Activated CD4-positive, alpha-beta T cell treated with anti-CD3 and anti-CD28 coated beads, Interleukin-10, Interleukin-2, amounts not matched to agents 100 ng/mL and 50 ng/mL, durations not matched to agents 16 hours and 8 hours (primary cell): ENCODE measurements around the gene FNDC3B.
"Not testable (repeated sequence)": the region's sequence is repeated elsewhere in the genome, so short reads cannot be mapped to it uniquely, and the experiment has no call there.

Experiments used
- DNase-seq: peaks from one replicate; pipeline ENCODE4 v3.0.0-alpha.2; 2020

The FNDC3B gene

GRCh38 chr3:172222478-172223071 lies 183.2 kb downstream of the FNDC3B start:
- no peak for DNase-seq

- no peak for DNase-seq
These were observed 184.5 kb downstream of the FNDC3B start for GRCh38 chr3:172223870-172224269.

- no peak for DNase-seq
These were observed 185.3 kb downstream of the FNDC3B start for GRCh38 chr3:172224560-172225214.

GRCh38 chr3:172225215-172225707 lies 185.9 kb downstream of the FNDC3B start:
- no peak for DNase-seq

GRCh38 chr3:172226831-172227230 lies 187.5 kb downstream of the FNDC3B start:
- no peak for DNase-seq

GRCh38 chr3:172227340-172228035 lies 188.1 kb downstream of the FNDC3B start:
- no peak for DNase-seq

GRCh38 chr3:172228036-172228415 lies 188.6 kb downstream of the FNDC3B start:
- no peak for DNase-seq

- DNase-seq, result no peak
These were observed 190.1 kb downstream of the FNDC3B start for GRCh38 chr3:172229462-172229861.

- no peak for DNase-seq
These were observed 192.0 kb downstream of the FNDC3B start for GRCh38 chr3:172231318-172231901.

- DNase-seq, result no peak
These were observed 193.3 kb downstream of the FNDC3B start for GRCh38 chr3:172232579-172233212.

GRCh38 chr3:172233474-172234277 lies 194.3 kb downstream of the FNDC3B start:
- no peak for DNase-seq

GRCh38 chr3:172235698-172236097 lies 196.3 kb downstream of the FNDC3B start:
- DNase-seq, result no peak

- no peak for DNase-seq
These were observed 197.7 kb downstream of the FNDC3B start for GRCh38 chr3:172236771-172237742.

GRCh38 chr3:172238188-172238587 lies 198.8 kb downstream of the FNDC3B start:
- no peak for DNase-seq

- DNase-seq, result no peak
These were observed 199.9 kb downstream of the FNDC3B start for GRCh38 chr3:172239218-172239790.

- DNase-seq, result no peak
These were observed 202.0 kb downstream of the FNDC3B start for GRCh38 chr3:172241405-172241804.

- DNase-seq, result not testable (repeated sequence)
These were observed 203.1 kb downstream of the FNDC3B start for GRCh38 chr3:172242471-172242870.

GRCh38 chr3:172243376-172243775 lies 204.0 kb downstream of the FNDC3B start:
- DNase-seq, result not testable (repeated sequence)

GRCh38 chr3:172244011-172244410 lies 204.6 kb downstream of the FNDC3B start:
- no peak for DNase-seq

- no peak for DNase-seq
These were observed 205.9 kb downstream of the FNDC3B start for GRCh38 chr3:172245241-172245640.
